Hepatic stellate cell (primary cell): ENCODE results near the gene MMP20.
"Not testable (repeated sequence)": the region's sequence is repeated elsewhere in the genome, so short reads cannot be mapped to it uniquely, and the experiment has no call there.

Source experiments
- DNase-seq: peaks from one replicate; pipeline ENCODE4 v3.0.0; 2011; ENCODE audit warnings: low spot score

The MMP20 gene, protein sequence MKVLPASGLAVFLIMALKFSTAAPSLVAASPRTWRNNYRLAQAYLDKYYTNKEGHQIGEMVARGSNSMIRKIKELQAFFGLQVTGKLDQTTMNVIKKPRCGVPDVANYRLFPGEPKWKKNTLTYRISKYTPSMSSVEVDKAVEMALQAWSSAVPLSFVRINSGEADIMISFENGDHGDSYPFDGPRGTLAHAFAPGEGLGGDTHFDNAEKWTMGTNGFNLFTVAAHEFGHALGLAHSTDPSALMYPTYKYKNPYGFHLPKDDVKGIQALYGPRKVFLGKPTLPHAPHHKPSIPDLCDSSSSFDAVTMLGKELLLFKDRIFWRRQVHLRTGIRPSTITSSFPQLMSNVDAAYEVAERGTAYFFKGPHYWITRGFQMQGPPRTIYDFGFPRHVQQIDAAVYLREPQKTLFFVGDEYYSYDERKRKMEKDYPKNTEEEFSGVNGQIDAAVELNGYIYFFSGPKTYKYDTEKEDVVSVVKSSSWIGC

DNA sequence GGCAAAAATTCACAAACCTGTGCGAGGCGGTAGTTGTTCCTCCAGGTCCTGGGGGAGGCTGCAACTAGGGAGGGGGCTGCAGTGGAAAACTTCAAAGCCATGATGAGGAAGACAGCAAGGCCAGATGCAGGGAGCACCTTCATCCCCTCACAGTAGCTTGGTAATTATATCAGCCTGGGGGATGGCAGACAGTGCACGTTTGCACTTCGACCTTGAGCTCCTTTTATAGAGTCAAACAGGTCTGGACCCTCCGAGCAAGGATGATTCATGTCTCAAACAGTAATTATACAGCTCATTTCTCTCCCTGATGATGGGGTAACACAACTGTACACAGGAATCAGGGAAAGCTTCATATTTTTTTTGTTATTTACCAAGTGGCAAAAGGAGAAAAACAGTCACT, at the start of gene MMP20:
MMP20 (minus strand) TSS at position 156 of the 400 bp plus-strand sequence; CDS start at position 143, 13 bp downstream.
- no peak for DNase-seq

DNA sequence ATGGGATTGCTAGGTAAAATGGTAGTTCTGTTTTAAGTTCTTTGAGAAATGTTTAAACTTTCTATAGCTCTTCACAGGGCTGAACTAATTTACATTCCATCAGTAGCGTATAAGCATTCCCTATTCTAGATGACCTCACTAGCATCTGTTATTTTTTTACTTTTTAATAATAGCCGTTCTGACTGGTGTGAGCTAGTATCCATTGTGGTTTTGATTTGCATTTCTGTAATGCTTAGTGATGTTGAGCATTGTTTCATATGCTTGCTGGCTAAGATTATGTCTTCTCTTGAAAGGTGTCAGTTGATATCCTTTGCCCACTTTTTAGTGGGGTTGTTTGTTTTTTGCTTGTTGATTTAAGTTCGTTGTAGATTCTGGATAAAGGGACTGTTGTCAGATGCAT, 44.5 kb upstream of the MMP20 start:
- no peak for DNase-seq

DNA sequence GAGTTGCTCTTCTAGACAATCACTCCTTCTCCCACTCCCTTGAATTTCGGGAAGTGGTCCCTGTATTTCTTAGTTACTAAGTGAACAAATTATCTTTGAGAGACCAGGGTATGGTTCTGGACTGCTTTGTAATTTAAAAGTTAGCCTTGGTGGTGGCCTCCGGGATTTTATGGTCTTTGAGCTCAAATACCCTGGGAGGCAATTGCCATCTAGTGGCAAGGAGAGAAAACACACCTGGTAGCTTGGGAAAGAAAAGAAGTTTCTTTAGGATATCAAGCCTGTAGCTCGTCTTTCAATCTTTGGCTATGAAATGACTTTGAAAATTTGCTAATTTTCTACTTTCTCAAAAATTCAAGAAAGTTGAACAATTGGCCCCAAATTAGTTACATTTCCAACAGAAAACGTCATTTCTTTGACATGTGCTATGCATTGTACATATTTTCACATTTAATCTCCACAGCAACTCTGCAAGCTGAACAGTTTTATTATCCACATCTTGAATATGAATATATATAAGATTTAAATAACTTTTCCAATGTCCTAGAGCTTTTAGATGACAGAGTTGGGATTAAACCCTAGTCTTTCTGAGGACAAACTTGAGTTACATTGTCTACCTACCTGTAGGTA, 41.3 kb upstream of the MMP20 start:
- peak; percentile 43 for DNase-seq

DNA sequence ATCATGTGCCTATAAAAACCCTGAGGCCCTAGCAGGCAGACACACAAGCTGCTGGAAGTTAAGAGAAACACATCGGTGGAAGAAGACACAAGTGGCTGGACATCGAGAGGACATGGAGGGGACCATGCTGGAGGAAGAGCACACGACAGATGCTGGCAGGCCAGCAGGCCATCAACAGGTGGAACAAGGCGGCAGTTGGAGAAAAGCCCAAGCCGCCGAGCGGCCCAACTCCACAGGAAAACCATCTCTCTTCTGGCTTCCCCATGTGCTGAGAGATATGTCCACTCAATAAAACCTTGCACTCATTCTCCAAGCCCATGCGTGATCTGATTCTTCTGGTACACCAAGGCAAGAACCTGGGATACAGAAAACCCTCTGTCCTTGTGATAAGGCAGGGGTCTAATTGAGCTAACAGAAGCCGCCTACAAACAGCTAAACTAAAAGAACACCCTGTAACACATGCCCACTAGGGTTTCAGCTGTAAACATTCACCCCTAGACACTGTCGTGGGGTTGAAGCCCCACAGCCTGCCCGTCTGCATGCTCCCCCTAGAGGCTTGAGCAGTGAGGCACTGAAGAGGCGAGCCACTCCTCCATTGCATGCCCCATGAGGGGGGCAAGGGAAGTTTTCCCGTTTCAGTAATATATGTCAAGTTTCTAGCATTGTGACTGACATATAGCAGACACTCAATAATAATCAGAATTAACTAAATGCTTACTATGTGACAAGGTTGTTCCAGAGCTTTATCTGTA, 39.0 kb upstream of the MMP20 start:
- no peak for DNase-seq

DNA sequence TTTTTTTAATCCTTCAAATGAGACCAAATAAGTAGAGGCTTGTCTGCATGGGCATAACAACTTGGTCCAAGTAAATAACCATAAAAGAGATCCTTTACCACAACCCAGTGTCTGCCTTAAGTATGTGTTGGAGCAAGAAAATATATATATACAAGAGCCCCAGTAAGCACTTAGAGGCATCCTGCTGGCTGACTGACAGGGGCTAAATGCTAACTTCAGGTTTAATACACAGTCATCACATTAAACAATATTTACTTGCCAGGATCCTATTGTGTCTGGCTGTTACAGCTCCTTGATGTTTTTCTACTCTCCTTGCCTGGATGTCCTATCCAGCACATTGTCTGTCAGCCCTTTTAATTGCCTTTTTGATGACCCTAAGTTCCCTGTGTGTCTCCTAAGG, 37.5 kb upstream of the MMP20 start:
- DNase-seq: no peak

DNA sequence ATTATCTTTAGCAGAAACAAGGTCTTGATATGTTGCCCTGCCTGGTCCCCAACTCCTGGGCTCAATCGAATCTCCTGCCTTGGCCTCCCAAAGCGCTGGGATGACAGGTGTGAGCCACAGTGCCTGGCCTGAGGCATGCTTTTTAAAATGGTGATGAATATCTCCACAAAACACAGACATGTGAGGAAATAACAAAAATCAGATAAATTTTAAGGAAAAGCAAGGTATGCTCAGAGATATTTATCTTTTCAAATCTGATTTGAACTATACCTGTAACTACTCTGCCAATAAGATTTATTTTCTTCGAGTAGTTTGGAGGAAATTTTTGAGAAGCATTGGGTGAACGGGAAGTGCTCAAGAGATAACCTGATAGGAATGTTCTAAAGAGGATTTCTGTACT, 35.9 kb upstream of the MMP20 start:
- no peak for DNase-seq

DNA sequence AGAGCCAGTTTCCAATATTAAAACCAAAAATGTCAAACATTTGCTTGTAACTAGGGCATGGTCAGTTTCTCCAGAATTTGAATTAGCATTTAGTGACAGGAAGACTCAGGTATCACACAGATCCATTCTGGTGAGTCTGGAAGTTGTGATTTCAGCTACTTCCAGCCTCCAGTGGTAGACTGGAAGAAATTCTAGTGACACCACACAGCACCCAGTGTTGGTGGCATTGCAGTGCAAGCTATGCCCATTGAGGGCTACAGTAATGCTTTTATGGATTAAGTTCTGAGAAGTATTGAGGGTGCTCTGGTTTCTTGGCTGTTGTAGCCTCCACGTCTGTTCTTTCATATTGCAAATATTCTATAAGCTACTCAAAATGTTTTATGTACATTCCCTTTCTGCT, 31.4 kb upstream of the MMP20 start:
- no peak for DNase-seq

DNA sequence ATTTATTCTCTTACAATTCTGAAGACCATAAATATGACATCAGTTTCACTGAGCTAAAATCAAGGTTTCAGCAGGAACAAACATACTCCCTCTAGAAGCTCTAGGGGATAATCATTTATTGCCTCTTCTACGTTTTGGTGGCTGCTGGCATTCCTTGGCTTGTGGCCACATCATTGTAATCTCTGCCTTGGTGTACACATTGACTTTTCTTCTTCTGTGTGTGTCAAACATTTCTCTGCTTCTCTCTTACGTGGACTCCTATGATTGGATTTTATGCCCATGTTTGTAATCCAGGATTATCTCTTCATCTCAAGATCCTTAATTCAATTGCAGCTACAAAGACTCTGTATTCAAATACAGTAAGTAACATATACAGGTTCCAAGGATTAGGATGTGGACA, 30.4 kb upstream of the MMP20 start:
- no peak for DNase-seq

DNA sequence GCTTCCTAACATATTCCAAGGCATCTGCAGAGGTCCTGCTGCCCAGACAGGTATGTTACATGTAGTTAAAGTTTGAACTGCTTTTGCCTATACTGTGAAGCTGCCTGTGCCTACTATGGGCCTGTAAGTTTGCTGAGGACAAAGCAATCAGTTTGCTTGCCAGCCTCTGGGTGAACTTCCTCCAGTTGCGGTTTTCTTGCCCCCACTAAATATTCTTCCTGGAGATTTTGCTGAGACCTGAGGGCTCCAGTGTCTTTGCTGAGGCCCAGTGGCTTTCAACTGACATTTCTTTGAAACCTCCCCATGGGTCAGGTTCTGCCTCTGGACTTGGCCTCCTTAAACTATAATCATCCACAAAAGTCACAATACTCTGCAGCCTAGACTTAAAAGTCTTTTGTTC, 29.6 kb upstream of the MMP20 start:
- no peak for DNase-seq

DNA sequence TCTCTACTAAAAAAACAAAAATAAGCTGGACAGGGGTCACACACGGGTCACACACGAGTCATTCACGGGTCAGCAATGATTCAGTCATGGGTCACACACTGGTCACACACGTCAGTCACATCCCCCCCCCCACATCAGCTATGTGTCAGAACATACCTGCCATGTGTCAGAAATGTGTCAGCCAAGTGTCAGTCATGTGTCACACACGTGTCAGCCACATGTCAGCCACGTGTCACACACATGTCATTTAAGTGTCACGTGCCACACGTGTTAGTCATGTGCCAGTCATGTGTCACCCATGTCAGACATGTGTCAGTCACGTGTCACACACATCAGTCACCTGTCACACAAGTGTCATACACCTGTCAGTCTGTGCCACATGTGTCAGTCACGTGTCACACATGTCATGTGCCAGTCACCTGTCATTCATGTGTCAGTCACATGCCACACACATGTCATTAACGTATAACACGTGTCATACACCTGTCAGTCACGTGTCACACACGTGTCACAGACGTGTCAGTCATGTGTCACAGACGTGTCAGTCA, 28.7 kb upstream of the MMP20 start:
- DNase-seq: no peak

DNA sequence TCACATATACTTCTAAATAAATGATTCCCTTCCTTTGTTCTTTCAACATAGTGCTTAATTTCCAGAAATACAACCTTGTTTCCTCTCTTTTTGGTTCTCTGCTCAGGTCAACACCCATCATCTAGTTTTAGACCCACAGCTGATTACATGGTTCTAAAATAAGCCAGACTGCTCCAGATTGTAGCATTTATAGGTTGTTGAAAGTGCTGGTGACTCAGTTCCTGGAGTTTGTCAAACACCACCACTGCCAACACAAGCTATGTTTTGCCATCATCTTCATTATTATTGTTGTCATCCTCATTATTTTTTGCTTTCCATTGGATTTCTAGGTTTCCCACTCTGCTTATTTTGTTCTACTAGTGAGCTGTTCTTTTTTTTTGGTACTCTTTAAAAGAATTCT, 22.3 kb upstream of the MMP20 start:
- DNase-seq: no peak

DNA sequence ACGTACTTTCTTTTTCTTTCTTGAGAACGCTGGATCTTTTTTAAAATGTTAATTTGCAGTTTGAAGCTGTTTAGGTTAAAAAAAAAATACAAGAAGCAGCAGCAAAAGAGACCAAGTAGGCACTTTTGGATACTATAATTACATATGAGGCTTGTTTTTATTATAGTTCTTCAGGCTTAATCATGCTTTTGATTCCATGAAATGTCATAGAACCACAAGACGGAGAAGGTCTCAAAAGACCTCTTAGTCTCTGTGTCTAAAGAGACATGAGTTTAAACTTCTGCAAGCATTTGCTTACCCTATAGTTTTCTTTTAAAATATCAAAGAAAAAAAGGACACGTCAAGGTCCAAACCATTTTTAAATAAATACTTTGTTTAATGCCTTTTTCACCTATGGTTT, 18.8 kb upstream of the MMP20 start:
- no peak for DNase-seq

DNA sequence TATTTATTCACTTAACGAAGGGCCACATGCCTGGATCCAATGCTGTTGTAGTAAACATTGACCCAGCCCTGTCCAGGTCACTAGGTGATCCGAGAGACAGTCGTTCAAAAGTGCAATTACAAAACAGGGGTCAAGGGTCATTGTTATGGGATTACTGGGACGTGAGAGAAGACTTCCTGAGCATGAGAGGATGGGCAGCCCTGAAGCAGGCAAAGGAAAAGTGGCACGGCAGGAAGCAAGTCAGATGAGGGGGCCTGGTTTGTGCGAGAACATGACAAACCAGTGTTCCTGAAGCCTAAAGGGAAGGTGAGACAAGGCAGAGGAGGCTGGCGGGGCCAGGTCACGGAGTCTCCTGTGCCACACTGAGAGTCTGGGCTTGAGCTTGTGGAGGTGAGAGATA, 15.8 kb upstream of the MMP20 start:
- no peak for DNase-seq

DNA sequence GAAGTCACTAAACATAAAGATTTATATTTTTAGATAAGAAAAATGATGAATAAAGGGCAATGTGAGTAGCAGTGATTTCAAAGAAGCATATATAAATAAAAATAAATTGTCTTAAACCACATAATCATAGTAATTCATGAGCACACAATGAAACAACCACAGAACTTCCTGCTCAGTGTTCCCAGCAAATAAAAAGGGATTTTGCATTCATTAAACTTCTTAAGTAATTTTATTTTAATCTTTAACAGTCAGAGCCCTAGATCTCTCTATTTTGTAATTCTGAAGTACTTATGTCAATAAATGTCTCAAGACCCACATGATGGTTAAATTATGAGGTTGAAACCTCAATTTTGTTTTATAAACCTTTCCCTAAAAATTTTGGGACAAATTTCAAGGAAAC, 14.5 kb upstream of the MMP20 start:
- DNase-seq: no peak

DNA sequence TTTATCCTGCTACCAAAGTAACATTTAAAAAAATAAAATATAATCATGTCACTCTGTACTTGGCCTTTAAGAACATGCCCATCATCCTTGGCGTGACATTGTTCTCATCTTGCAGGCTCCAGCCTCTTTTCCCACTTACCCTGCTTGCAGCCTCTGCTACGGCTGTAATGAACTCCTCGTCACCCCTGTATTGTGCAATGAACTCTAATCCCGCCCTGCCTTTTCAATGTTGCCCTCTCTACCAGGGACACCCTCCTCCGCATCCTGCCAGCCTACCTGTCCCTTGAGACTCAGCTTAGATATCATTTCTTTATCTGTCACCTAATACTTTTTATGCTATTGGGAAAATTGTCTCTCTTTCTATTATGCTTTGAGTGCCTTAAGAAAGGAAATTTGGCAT, 12.6 kb upstream of the MMP20 start:
- no peak for DNase-seq

DNA sequence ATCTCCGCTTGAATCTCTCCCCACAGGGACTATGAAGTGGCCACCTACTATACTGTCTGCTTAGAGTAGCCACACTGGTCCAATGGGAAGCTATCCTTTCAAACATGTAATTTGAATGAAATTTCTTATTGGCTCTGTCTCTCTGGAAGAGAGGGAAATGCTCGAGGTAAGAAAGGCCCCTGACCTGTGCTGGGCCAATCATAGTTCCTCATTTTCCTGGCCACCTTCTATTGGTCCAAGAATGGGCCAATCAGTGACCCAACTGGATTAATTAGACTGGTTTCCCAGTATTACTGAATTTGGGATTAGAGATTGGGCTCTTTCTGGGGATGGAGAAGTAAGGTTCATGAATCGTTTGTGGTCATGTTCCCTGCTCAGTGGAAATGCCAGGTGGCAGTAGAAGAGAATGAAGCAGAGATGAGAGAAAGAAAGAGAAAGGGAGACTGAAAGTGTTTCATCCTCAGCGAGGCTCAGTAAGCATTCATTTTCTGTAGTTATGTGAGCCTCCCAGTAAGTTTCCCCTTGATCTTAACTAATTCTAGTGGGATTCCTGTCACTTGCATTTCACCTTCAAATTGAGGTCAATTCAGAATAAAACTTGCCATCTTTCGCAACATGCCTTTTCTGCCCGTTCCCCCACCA, 8.4 kb upstream of the MMP20 start:
- no peak for DNase-seq

DNA sequence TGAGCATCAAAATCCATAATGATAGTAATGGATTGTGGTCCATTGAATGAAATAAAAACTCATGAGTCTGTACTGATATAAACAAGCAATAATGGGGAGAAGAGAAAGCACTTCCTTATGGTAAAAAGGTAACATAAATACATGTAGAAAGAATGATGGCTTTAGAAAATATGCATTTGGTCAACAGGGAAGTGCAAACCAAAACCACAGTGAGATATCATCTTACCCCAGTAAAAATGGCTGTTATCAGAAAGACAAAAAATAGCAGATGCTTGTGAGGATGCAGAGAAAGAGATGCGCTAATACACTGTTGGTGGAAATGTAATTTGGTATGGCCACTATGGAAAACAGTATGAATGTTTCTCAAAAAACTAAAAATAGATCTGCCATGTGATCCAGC, 6.9 kb upstream of the MMP20 start:
- DNase-seq: no peak

DNA sequence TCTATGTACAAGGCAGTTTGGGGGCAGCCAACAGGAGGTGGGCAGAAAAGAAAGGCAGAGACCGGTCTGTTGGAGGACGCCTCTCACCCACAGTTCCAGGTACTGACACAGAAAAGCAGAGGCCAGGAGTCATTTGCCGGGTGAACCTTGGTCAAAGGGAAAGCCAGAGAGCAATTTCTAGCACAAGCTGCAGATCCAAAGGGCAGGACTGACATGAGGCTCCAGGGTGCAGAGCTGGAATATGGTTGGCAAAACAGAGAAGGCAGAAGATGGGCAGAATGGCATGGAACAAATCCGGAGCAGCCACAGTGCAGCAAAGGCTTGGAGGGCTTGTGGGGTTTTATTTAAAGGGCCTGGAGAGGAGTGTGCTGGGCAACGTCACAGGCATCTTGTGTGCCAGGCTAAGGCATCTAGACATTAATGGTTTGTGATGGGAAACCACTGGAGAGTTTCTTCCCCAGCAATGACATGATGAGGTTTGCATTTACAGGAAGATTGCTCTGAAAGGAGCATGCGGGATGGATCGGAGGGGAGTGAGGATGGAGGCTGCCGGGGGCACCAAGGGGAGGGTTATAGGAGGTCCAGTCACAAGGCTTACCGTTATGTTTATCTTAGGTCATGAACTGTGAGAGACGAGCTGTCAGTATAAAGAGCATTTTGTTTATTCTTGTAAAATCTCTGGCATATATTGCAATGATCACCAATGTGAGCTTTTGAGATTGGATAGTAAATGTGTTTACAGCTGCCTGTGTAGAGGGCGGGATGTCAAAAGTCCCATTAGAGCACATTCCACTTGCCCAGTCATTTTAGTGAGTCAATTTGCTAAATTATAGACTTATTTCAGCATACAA, 5.7 kb upstream of the MMP20 start:
- no peak for DNase-seq

DNA sequence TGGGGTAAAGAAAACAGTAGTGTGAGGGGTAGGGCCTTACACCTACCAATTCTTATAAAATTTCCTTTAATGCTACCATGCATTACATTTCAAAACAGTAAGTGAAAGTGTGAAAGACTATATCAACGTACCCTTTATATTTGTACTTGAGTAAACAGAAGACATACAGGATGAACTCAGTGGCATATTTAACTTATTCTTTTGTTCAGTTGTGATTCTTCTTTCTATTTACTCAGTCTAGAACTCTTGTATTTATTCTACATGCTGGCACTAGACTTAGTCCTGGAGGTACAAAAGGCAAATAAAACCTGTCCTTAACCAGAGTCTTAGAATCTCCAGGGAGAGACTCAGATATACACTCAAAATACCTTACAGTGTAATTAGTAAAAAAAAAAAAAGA, 4.8 kb upstream of the MMP20 start:
- DNase-seq: not testable (repeated sequence)

DNA sequence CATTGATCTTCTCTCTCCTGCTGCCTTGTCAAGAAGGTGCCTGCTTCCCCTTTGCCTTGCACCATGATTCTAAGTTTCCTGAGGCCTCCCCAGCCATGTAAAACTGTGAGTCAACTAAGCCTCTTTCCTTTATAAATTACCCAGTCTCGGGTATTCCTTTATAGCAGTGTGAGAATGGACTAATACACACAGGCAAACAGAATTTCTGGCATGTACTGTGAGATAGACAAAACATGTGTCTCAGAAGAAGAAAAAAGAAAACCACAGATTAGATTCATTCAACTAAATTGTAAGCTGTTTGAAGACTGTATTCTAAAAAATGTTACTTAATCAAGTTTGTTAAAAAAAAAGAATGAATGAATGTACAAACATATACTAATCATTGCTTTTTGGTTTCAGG, 1.5 kb upstream of the MMP20 start:
- no peak for DNase-seq

DNA sequence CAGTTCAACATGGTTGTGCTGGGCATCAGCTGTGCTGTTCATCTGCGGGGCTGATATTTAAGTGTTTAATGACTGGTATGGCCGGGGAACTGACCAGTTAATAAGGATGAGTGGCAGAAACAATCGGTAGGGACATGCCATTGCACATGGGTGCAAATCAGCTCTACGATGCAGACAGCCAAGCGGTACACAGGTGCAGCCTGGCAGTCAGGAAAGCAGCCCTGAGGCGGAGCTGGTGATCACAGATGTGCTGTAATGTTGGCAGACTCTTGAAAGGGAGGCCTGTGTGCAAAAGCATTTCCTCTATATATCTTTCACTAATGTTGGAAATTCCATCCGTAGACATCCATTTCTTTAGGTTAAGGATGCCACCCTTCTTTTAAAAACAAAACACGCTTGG, 1.1 kb downstream of the MMP20 start:
- no peak for DNase-seq
